NCI-H526 treated with DMSO at 0.1 percent for 48 hours (cell line): ENCODE measurements around the gene STAMBPL1.
"Not testable (repeated sequence)": the region's sequence is repeated elsewhere in the genome, so short reads cannot be mapped to it uniquely, and the experiment has no call there.

Source experiments
- DNase-seq: peaks from one replicate; lab custom pipeline; 2025; lab: John Stamatoyannopoulos, UW

The STAMBPL1 gene

DNA sequence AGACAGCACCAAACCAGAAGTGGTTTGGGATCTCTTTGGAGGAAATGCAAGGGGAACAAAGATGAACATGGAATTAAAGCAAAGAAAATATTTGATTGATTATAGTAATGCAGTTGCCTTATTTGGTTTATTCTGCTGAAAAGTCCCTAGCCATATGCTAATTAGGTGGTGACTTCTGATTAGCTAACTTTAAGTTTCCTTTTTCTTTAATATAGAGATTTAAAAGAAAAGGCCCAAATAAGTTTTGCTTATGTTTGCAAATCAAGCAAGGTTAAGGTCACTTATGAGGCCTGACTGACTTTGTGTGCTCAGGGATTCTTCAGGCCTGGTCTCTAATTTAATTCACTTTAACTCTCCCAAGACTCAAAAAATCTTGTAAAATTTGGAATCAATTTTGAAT lies 22.2 kb upstream of the STAMBPL1 start:
- no peak for DNase-seq

DNA sequence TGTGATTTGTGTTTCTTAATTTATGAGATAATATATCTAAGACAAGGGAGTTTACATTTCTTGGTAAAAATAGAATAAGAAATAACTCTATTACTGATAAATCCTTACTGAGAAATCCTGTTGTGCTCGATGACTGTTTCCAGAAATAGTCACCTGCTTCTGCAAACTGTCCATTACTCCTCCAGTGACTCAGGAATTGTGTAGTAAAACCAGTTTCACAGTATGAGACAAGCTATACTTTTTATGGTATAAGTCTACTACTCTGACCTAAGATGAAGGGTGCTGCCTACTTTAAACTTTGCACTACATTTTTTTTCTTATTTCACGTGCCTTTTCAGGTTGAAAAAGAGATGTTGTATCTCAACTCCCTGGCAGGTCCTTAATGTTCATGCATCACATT lies 21.6 kb upstream of the STAMBPL1 start:
- DNase-seq, result no peak

DNA sequence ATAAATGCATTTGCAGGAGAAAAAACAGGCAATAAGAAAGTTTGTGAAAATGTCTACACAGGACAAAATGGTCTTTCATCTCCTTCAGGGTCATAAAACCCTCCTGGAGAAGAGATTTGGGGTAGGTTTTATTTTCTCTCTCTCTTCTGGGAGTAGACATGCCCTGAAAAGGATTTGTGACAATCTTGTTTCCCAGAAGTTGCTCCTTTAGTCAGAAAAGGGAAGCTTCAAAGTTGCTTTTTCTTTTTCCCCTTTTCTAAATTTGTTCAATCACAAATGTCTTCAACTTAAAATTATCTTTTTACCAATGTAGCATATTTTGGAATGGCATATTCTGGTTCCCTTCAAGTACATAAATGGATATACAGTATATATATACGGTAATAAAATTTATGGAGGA lies 19.0 kb upstream of the STAMBPL1 start:
- no peak for DNase-seq

DNA sequence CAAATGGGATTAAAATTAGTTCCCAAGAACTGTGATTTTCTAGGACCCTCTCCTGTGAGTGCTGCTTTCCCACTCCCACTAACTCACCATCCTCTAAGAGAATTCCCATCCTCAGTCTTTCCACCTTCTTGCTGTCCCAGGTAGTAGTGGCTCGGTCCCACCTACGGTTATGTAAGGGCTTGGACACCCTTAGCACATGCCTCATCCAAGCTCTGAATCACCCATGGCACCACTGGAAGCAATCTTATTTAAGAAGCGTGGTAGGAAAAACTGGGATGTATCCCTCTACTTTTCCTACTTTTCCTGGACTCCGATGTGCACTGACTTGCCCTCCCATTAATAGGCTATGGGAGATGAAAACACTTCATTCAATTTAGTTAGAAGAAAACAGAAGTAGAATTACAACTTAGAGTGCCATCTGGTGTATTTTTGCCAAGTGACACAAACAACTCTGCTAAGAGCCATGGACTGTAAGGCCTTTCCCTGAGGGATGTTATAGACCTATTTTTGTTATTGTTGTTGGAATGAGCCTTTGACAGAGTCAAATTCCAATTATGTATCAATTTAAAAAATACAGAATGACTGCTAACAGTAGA lies 14.7 kb upstream of the STAMBPL1 start:
- no peak for DNase-seq

DNA sequence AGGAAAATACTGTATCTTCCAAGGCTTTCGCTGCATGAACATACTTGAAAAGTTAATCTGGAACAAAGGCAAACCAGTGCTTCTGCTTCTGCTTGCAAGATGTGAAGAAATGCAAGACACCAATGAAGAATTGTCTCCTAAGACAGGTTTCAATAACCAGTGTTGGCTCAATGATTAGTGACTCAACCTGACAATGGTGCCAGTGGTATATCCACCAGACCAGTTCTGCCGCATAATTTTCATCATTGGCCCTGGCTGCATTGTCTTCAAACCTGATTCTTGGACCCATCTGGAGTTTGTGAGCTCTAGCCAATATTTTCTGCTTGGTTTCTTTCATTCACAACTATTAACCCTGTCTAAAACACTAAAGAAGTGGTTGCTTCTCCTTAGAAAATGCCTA lies 13.6 kb upstream of the STAMBPL1 start:
- no peak for DNase-seq

DNA sequence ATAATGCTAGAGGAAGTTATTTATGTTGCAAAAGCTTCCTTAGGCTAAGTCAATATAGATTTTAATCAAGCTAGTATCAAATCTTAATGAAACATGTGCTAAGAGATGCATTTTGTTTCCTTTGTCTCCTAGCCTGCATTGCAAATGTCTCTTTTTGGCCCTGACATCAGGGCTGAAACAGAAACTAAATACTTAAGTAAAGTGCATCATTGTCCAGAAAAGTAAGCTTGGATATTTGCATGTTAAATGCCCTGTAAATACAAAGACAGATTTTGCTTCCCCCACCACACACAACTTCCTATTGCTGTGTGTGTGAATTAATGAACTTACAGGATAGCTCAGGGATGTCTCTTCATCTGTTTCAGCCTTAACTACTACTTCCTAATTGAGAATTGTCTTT lies 10.0 kb upstream of the STAMBPL1 start:
- DNase-seq, result no peak

DNA sequence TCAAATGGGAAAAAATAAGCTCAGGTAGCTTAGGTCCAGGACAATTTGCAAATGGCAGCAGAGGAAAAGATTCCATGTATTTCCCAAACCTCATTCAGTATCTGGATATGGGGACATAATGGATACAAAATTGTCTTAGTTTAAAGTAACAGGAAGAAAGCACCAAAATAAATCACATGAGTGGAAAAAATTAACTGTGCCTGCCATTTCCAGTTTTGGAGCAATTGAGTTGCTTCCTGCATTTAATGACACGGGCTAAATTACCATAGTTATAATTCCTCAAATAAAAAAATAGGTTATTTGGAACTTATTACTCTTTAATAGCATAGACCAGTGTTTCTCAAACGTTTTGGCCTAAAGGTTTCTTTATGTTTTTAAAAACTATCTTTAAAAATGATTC lies 6.3 kb upstream of the STAMBPL1 start:
- DNase-seq, result no peak

DNA sequence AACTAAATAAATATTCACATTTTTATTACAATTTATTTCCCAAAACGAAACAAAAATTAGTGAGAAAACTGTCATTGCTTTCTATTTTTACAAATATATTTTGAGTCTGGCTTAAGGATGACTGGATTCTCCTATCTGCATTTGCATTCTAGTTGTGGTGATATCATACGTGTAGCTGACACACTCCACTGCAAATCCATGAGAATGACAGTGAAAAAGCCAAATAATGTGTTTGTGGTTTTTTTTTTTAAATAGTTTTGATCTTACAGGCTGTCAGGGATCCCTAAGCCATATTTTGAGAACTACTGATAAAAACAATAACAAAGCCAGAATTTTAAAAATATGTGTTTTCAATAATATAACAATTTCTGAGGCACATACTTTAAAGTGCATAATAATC lies 5.8 kb upstream of the STAMBPL1 start:
- DNase-seq, result no peak

DNA sequence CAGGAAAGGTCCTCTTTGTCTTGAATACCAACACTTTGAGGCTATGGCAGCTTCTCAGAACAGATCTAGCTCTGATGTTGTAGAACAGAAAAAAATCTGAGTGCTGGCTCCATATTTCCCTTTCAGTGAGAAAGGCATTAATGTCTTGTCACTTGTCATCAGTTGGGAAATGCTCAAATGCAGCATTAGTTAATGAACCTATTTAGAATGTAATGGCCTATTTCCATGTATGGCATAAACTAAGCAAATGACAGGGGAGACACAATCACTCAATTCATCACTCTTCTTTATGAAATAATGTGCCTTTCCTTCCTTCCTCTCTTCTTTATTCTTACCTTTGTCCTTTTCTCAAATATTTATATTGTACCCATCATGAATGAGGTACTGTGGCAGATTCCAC lies 5.0 kb upstream of the STAMBPL1 start:
- DNase-seq, result no peak

DNA sequence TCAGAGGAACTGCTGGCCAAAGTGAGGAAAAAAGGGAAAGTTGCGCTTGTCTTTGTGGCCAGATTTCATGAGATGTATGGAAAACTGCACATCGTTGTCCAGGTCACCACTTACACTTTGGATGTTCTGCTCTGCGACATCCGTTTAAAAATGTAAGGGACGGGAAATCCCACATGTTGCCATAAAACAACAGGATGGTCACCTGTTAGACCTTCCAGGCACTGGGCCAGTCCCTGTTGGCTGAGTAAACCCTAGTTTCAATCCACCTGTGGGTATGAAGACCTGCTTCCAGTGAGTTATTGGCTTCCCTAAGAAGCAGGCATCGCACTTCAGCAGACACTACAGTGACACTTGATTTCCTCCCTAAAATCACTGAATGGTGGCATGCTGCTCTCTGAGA lies 2.7 kb upstream of the STAMBPL1 start:
- no peak for DNase-seq

DNA sequence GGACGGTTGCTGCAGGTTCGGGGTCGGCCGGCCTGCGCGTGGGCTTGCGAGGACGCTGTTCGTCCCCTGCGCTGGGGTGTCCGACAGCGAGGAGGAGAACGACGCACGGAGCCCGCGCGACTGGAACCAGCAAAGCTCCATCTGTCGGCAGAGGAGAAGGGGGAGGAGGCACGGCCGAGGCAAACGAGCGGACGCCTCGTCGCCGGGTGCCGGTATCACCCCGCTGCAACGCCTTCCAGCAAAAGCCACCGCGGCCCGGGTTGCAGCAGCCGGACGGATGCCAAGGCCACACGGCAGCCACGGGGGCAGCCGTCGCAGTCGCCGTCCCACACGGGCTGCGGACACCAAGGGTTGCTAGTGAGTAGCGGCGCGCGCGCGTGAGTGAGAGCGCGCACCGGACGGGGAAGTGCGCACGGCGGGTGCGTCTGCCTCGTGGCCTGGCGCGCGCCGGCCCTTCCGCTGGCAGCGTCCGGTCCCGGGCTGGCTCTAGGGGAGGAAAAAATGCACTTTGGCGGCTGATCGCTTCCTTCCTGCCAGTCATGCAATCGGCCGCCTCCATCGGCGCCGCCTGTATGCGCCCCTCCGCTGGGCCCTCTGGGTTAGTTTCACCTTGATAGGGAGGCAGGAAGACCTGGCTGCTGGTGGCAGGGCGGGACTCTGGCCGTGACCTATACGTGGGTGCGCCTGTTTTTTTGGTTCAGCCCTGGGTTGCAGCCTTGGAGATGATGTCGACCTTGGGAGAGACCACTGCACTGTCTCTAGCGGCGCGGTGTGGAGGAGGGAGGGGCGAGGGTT lies 434 bp downstream of the STAMBPL1 start:
- peak; percentile 57 for DNase-seq

DNA sequence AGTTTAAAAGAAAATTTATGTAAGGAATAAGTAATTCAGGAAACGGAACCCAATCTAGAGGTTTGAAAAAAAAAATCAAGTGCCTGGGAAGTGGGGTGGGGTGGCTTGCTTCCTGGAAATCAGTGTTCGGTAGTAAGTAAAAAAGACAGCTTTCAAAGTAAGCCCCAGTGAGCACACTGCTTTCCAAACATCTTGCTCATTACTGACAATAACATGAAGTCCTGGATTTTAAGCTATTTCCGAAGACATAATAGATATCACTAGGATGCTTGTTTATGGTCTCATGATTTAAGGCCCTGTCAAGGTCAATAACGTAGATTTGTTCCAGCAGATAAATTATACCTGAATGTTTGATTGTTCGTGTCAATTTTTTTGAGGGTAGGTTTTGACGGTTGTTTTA lies 1.3 kb downstream of the STAMBPL1 start:
- DNase-seq, result no peak

DNA sequence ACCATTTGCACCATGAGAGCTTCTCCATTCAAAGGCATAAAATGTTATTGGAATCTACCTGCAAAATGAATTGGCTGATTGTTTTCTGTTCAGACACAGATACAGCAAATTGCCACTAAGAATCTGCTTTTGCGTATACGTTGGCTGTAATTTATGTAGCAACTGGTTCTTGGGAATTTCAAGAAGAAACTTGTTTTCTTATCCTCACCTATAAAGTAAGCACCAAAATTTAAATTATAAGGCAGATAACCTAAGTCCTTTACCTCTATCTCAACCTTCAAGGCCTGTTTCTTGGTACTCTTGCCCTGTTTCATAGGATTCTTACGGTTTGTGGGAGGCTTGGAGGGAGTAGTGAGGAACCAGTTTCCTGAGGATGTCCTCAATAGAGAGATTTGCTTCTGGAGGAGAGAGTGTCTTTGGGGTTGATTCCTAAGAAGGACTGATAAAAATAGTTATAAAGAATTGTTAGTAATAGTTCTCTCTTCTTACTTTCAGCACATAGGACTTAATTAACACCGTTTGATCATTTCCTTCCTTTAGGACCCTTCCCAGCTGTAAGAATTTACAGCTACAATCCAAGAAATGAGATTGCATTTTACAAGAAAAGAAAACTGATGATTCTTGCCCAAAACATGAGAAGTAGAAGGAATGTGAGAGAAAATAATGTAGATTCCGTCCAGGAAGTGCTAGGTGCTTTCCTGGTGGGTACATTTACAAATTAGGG lies 2.0 kb downstream of the STAMBPL1 start:
- DNase-seq, result no peak

DNA sequence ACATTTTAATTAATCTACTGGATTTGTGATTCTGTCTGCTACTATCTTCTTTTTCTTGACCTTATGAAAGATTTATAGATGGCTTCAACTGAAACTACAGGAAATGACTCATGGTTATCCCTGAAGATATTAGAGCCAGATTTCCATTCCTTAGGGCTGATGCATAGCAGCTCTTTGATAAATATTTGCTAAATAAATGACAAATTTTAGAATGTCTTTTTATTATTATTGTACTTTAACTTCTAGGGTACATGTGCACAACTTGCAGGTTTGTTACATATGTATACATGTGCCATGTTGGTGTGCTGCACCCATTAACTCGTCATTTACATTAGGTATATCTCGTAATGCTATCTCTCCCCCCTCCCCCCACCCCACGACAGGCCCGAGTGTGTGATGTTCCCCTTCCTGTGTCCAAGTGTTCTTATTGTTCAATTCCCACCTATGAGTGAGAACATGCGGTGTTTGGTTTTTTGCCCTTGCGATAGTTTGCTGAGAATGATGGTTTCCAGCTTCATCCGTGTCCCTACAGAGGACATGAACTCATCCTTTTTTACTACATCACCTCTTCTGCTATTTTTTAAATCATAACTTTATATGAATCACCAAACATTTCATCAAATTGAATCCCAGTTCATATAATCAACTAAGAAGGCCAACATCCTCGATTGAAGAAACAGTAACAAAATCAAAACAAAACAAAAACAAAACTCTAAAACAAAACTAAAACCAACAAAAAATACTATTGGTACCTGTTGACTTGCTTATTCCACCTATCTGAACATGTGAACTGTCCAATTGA lies 2.8 kb downstream of the STAMBPL1 start:
- not testable (repeated sequence) for DNase-seq

DNA sequence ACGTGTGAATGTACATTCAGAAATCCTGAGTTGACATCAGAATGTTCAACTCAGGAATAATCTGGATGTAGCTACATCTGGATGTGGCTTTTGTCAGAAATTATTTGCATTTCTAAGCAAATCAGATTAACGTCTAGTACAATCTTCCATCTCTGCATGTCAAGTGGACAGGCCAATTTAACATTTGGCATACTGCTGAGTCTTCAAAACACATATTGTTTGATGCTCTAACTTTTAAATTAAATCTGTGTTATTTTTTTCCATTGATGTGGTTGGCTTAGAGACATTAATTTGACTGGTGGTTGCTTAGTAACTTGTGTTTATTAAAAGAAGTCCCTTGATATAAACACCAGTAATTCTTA lies 3.4 kb downstream of the STAMBPL1 start:
- peak; percentile 85 for DNase-seq

DNA sequence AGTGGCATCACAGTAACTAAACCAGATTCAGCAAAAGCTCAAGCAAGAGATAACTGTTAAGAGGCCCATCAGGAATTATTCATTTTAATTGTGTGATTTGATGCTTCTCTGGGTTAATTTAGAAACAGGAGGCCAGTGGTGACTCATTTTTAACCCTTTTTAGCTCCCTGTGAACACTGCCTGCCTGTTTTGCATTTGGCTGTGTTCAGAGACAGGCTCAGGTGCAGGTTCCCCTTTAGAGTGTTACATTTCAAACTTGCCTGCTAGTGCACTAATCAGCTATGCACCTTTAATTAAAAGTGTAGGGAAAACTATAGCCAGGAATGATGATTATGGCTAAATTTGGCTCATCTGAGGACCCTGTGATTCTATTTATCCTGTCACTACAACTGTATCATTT lies 6.5 kb downstream of the STAMBPL1 start:
- DNase-seq, result no peak

DNA sequence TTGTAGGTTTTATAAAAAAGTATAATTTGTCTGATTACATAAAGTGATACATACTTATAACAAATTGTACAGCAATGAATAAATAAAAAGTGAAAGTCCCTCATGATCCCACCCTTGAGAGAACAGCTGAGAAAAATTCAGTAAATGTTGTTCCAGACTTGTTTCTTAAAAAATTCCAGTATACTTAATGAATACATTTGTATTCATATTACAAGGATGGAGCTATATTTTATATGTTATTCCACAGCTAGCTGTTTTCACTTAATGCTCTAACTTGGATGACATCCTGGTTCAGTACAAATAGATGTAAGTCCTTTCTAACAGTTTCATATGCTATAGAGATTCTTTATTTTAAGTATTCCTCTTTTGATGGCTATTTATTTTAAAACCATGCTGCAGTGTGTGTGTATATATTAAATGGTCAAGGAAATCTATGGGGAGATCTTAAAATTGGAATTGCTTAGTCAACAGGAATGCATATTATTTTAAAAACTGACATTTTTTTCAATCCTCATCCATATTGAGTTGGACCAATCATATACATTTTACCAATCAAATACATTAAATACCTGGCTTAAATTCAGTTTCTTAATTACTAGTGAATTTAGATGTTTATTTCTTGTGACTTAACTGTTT lies 8.9 kb downstream of the STAMBPL1 start:
- no peak for DNase-seq

DNA sequence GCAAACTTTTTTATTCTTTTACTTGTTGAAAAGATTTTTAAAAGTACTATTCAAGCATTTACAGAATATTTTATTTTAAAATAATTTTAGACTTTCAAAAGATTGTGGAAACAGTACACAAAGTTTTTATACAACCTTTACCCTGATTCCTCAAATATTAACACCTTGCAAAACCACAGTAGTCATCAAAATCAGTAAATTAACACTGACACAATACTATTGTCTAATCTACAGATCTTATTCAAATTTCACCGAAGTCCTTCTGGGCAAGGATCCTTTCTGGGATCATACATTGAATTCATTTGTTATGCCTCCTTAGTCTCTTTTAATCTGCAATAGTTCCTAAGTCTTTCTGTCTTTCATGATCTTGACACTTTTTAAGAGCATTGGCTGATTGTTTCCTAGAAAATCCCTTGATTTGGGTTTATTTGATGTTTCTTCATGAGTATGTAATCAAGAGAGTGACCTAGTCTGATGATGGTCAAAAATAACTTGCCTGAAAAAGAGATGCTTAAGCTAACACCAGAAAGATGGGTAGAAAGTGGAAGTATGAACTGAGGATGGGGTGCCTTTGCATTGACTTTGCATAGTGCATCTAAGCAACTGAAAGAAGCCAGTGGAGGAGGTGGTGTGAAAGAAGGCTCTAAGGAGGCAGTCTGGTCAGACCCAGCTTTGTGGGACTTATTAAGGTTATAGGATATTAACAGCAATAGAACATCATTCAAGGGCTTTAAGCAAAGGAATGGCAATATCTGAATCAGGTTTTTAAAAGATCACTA lies 9.7 kb downstream of the STAMBPL1 start:
- no peak for DNase-seq

DNA sequence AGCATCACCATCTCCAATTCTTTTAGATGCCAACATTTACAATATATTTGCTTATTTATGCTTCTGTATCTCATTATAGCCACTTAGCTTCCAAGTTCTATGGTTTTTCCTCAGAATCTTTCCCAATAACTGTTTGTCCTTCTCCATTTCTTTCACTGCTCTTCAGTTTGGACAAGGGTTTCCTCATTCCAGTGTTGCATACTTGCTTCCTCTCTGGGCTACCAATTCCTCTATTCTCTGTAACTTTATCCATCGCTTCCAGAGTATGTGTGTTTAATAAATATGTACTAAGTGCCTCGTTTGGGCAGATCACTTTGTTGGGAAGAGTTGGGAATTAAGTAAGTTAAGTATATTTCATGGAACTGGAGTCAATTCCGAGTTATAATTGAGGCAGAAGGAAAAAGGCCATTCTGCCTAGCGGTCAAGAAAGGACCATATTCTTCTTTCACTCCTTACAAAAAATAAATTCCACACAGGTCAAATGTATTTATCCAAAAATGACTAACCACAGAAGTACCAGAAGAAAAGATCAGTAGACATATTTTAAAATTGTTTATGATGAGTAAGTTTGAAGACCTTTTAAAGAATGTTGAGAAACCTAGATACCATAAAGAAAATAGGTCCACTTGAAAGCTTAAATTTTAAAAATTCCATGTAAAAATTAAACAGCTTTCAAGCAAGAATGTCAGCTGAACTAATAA lies 10.8 kb downstream of the STAMBPL1 start:
- DNase-seq, result no peak

DNA sequence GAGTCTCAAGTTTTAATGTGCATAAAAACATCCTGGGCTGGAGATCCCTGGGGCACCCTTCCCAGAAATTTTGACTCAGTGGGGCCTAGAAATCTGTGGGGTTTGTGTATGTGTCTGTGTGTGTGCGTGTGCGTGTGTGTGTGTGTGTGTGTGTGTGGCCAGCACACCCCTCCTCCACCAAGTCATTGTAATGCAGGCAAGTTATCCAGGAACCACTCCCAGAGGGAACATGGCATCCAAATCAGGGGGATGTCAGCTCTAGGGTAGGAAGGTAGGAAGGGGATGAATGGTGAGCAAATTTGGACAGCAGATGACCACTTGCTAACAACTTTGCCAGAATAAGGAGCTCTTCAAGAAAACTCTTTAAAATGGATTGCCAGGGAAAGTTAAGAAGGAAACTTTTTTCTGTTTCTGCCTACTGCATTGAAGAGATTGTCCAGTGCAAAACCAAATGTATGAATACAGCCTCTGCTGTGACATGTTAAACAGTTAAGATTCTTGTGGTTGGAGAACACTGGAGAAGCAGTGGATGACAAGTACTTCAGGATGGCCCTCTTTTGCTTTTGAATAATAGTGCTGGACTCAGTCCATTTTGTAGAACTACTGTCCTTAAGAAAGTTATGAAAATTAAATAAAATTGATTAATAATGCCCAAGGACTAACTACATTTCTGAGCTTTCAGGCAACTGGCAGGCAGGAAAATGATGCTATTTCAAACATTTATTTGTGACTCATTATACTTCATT lies 12.3 kb downstream of the STAMBPL1 start:
- no peak for DNase-seq
